HepG2 (cell line): ENCODE data around the gene SRP14. TPM values are rescaled to one million over a fixed set of nuclear protein-coding genes. Genes with fewer than 3 reads are reported as not detected.
A peak's percentile ranks its signal among the peaks of the same experiment; 100 is the strongest.
"Not testable (repeated sequence)": the region's sequence is repeated elsewhere in the genome, so short reads cannot be mapped to it uniquely, and the experiment has no call there.

Source experiments
- ATAC-seq: fragments of 200-7000 bp; cut with Tn5 transposase; 3 replicates; pipeline ENCODE4 v1.9.1; 2020; ENCODE audit warnings: mild to moderate bottlenecking, moderate library complexity
- BruUV-seq: library from RNA; stranded (reverse); fragments of 400-500 nt; replicated peaks from 2 replicates; lab custom pipeline; 2021; lab: Mats Ljungman, UMichigan
- CTCF ChIA-PET: fragments of 300-600 bp; formaldehyde crosslinking; extraction: SDS; loops from one replicate; lab custom pipeline; 2021; ENCODE audit warnings: low total read pairs, inconsistent platforms, low intra/inter-chr PET ratio; lab: Yijun Ruan, JAX
- POLR2A ChIA-PET: fragments of 350-600 bp; sonication (Branson Sonifier 250); formaldehyde crosslinking; loops from one replicate; lab custom pipeline; 2020; ENCODE audit warnings: antibody characterized with exemption, inconsistent platforms; lab: Yijun Ruan, JAX
- DNase-seq: peaks from one replicate; pipeline ENCODE4 v3.0.0-alpha.2; 2015; ENCODE audit warnings: low spot score
- FAIRE-seq: peaks from 3 replicates; lab custom pipeline; 2011; peaks lifted over from hg19 to GRCh38; lab: Jason Lieb, UNC
- H2AFZ ChIP-seq: one replicate; pipeline ENCODE4 v1.6.1; 2011; ENCODE audit warnings: low read length, inconsistent platforms
- H3K27ac ChIP-seq: fragments of 300-600 bp; 3 replicates; pipeline ENCODE4 v1.8.0; 2011; ENCODE audit warnings: mixed run types, mild to moderate bottlenecking, mixed read lengths, low read length, inconsistent platforms; ENCODE audit not compliant: insufficient read depth; ENCODE audit errors: extremely low read length
- H3K27me3 ChIP-seq, 2 experiments: fragments of 200-600 bp in 1 of 2; 2 replicates in 1 of 2; 3 replicates in 1 of 2; pipeline versions ENCODE4 v1.6.0 to v1.8.0; 2011; ENCODE audit warnings: low read length in 2 of 2, mild to moderate bottlenecking in 2 of 2, moderate library complexity in 2 of 2, inconsistent platforms in 1 of 2; ENCODE audit not compliant: insufficient read depth in 2 of 2, control insufficient read depth in 1 of 2
- H3K36me3 ChIP-seq, 2 experiments: fragments of 200-600 bp in 1 of 2; replicated peaks in 1 of 2; 2 replicates in 1 of 2; 3 replicates in 1 of 2; pipeline versions ENCODE4 v1.5.1 to v1.8.0; 2011; ENCODE audit warnings: low read length in 2 of 2, inconsistent platforms in 1 of 2; ENCODE audit not compliant: insufficient read depth in 2 of 2, control insufficient read depth in 1 of 2
- H3K4me1 ChIP-seq: 2 replicates; pipeline ENCODE4 v1.5.1; 2012; ENCODE audit warnings: low read length, inconsistent platforms; ENCODE audit not compliant: insufficient read depth
- H3K4me2 ChIP-seq: 2 replicates; pipeline ENCODE4 v1.6.0; 2011; ENCODE audit warnings: low read depth, low read length, inconsistent platforms
- H3K4me3 ChIP-seq, 3 experiments: fragments of 200-600 bp in 1 of 3; sonication (generic), shearing (Covaris generic) in 1 of 3; replicated peaks in 1 of 3; 2 replicates each; pipeline ENCODE4 v1.5.1; 2011 to 2016; ENCODE audit warnings: low read length in 3 of 3, inconsistent platforms in 2 of 3, low read depth in 2 of 3, mild to moderate bottlenecking in 2 of 3, control low read depth in 1 of 3, mixed read lengths in 1 of 3; ENCODE audit not compliant: insufficient read depth in 1 of 3
- H3K79me2 ChIP-seq: one replicate; pipeline ENCODE4 v1.6.1; 2011; ENCODE audit warnings: low read length, inconsistent platforms; ENCODE audit not compliant: insufficient read depth
- H3K9ac ChIP-seq: 2 replicates; pipeline ENCODE4 v1.6.0; 2011; ENCODE audit warnings: mild to moderate bottlenecking, low read depth, low read length, inconsistent platforms; ENCODE audit not compliant: insufficient read depth
- H3K9me3 ChIP-seq: 2 replicates; pipeline ENCODE4 v1.5.1; 2012; ENCODE audit warnings: mild to moderate bottlenecking, low read length
- H4K20me1 ChIP-seq: 2 replicates; pipeline ENCODE4 v1.6.0; 2011; ENCODE audit warnings: inconsistent platforms, mild to moderate bottlenecking, low read length, moderate library complexity; ENCODE audit not compliant: insufficient read depth
- SRSF1 ChIP-seq: fragments of 200-400 bp; formaldehyde crosslinking; optimal IDR thresholded peaks from 2 replicates; pipeline ENCODE3; 2017; ENCODE audit warnings: mild to moderate bottlenecking, low read depth, low read length, moderate library complexity
- ZFP36 ChIP-seq: fragments of 150-350 bp; IDR thresholded peaks from 2 replicates; pipeline ENCODE4 v1.6.1; 2018; ENCODE audit warnings: borderline replicate concordance, low read length, low read depth; ENCODE audit not compliant: partially characterized antibody
- ZNF431 ChIP-seq: sonication (generic); formaldehyde crosslinking; IDR thresholded peaks from 2 replicates; pipeline ENCODE4 v1.9.0; 2022; ENCODE audit warnings: missing genetic modification reagents, low read depth, mild to moderate bottlenecking, borderline replicate concordance
- ZSCAN21 ChIP-seq: sonication (generic); formaldehyde crosslinking; IDR thresholded peaks from 2 replicates; pipeline ENCODE4 v1.8.0; 2022; ENCODE audit warnings: mild to moderate bottlenecking, missing genetic modification reagents, moderate library complexity, borderline replicate concordance
- WGBS: methylation state at CpG from one replicate; pipeline ENCODE4 v1.1.6; 2017; ENCODE audit warnings: low lambda C conversion rate; 5-methylcytosine and 5-hydroxymethylcytosine counted together
- in situ Hi-C: cut with HindIII; loops from 2 replicates; pipeline ENCODE4 v1.10.0; 2017; ENCODE audit warnings: low pct_unique_long_range_greater_than_20kb; ENCODE audit not compliant: extremely low pct_ligation_motif_present
- intact Hi-C: fragments of 100-400 bp; cut with micrococcal nuclease; formaldehyde crosslinking; loops from one replicate; pipeline ENCODE4 v1.10.0; 2022; ENCODE audit not compliant: unreplicated experiment
- polyA plus RNA-seq, 8 experiments: library from polyadenylated mRNA; depleted of rRNA in 3 of 8; stranded (reverse) in 7 of 8; unstranded in 1 of 8; fragments of >200 nt; fragmentation: Illumina TruSeq in 4 of 8; extraction: Trizol in 4 of 8; gene quantifications; 2 replicates each; pipeline versions ENCODE4 v1.2.1 to v1.2.3, GENCODE V29; 2011 to 2016; ENCODE audit warnings: low read depth in 4 of 8, missing spikeins in 1 of 8, mixed read lengths in 1 of 8; ENCODE audit not compliant: insufficient read depth in 1 of 8
- total RNA-seq, 5 experiments: library from RNA; depleted of rRNA; stranded (reverse); fragments of >200 nt; fragmentation: Illumina TruSeq; extraction: Trizol; gene quantifications; 2 replicates each; pipeline ENCODE4 v1.2.3, GENCODE V29; 2016; ENCODE audit warnings: low read depth in 1 of 5

The SRP14 gene
- total and polyA plus RNA-seq, 2 of the 13 experiments (the other 11 are each of a cell fraction or from before 2014, with no cell fraction given), result 208 to 356 TPM

DNA sequence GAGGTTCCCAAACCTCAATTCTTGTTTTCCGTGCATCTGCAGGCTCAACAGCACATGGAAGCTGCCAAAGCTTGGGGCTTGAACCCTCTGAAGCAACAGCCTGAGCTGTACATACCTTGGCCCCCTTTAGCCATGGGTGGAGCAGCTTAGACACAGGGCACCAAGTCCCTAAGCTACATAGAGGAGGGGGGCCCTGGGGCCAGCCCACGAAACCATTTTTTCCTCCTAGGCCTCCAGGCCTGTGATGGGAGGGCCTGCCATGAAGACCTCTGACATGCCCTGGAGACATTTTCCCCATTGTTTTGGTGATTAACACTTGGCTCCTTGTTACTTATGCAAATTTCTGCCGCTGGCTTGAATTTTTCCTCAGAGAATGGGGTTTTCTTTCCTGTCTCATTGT lies 24.6 kb downstream of the SRP14 start:
- POLR2A ChIA-PET, result interaction anchor here (1.8 kb wide), 1 partner anchor 12 kb away, joined by 6 read pairs; no protein-coding TSS in a partner anchor
- Histone ChIP-seq H2AFZ (no peak overlapping the region), H3K27me3 (no peaks in the 10 kb centered on the region), H3K4me2 (no peak overlapping the region), H3K27ac (no peak overlapping the region), H3K4me3 (no peak overlapping the region), H3K9ac (no peak overlapping the region), H3K36me3 (peaks cover 28 to 82% of the 10 kb centered on the region in 2 experiments), H3K4me1 (peaks cover 7% of the 10 kb centered on the region; the same call in 1 of the 2 replicates), H3K79me2 (no peaks in the 10 kb centered on the region), H4K20me1 (no peaks in the 10 kb centered on the region), H3K9me3 (peaks cover 19% of the 10 kb centered on the region)
- ATAC-seq (no peak; the same call in 2 of the 3 replicates), DNase-seq (no peak), FAIRE-seq (no peak)
- intact Hi-C loops, result no loop called here
- 93% methylated on average over 3 of the region's 3 CpGs for WGBS
- TF ChIP-seq ZSCAN21 (CRISPR knock-in tag) (no peak), SRSF1 (no peak), ZFP36 (peak; percentile 82)
- no TSS peak for BruUV-seq
- in situ Hi-C loops, result no loop called here
- CTCF ChIA-PET, result no interaction called here

DNA sequence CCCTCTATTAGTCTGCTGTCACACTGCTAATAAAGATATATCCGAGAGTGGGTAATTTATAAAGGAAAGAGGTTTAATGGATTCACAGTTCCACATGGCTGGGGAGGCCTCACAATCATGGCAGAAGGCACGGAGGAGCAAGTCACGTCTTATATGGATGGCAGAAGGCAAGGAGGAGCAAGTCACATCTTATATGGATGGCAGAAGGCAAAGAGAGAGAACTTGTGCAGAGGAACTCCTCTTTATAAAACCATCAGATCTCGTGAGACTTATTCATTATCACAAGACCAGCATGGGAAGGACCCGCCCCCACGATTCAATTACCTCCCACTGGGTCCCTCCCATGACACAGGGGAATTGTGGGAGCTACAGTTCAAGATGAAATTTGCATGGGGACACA lies 25.6 kb downstream of the SRP14 start:
- in situ Hi-C loops, H3K4me2 ChIP-seq, H2AFZ ChIP-seq, H3K27ac ChIP-seq, FAIRE-seq, H3K4me1 ChIP-seq, H3K27me3 ChIP-seq, H3K79me2 ChIP-seq, H3K4me3 ChIP-seq, ATAC-seq, BruUV-seq, DNase-seq, H3K9ac ChIP-seq, intact Hi-C loops, CTCF ChIA-PET, H4K20me1 ChIP-seq: not testable (repeated sequence)
- 85% methylated on average over 6 of the region's 6 CpGs for WGBS
- TF ChIP-seq ZNF431 (CRISPR knock-in tag), result peak; percentile 70; the same call in 1 of the 2 replicates
- peaks cover 19% of the 10 kb centered on the region for H3K9me3 ChIP-seq
- POLR2A ChIA-PET, result interaction anchor here (1.8 kb wide), 1 partner anchor 11 kb away, joined by 6 read pairs; no protein-coding TSS in a partner anchor
- peaks cover 25 to 80% of the 10 kb centered on the region in 2 experiments for H3K36me3 ChIP-seq
